ENCODE measurements around the gene ONECUT3. TPM values are rescaled to one million over a fixed set of nuclear protein-coding genes. Genes with fewer than 3 reads are reported as not detected.
A peak's percentile ranks its signal among the peaks of the same experiment; 100 is the strongest.

The ONECUT3 gene
- total and polyA plus RNA-seq, 9 of the 15 experiments (the other 6 are each of a cell fraction or from before 2014, with no cell fraction given): not detected

GRCh38 chr19:1825909-1826556 is 72.7 kb downstream of the ONECUT3 start (continued):
- TF ChIP-seq PURB (CRISPR knock-in tag; IDR thresholded peaks at IDR 0.05; ENCODE audit: low read depth) (no peak), NONO (IDR thresholded peaks at IDR 0.05; ENCODE audit: low read depth in 2 of 2, low read length in 1 of 2) (no peak), ID3 (CRISPR knock-in tag; IDR thresholded peaks at IDR 0.05) (no peak), ID3 (tag; IDR thresholded peaks at IDR 0.05) (no peak), BDP1 (IDR thresholded peaks at IDR 0.05; ENCODE audit: insufficient read depth, insufficient read length) (no peak), E2F3 (CRISPR knock-in tag; IDR thresholded peaks at IDR 0.05) (no peak), NR1H2 (CRISPR knock-in tag; IDR thresholded peaks at IDR 0.05) (no peak), ETV5 (CRISPR knock-in tag; IDR thresholded peaks at IDR 0.05; ENCODE audit: low read depth) (0 out of 2 replicates have a peak, but pooled peaks have one; percentile 11), SMARCA5 (IDR thresholded peaks at IDR 0.05) (peak; percentile 51; the same call in 1 of the 2 replicates), CSDE1 (IDR thresholded peaks at IDR 0.05) (no peak), MYC (IDR thresholded peaks at IDR 0.05; ENCODE audit: low read depth, low read length) (peak; percentile 62), MYC (CRISPR knock-in tag; IDR thresholded peaks at IDR 0.05; ENCODE audit: borderline replicate concordance, low read depth) (no peak), KDM1A (IDR thresholded peaks at IDR 0.05) (no peak), FOSL1 (tag; conservative IDR thresholded peaks at IDR 0.05) (no peak), ZNF121 (CRISPR knock-in tag; conservative IDR thresholded peaks at IDR 0.05) (no peak), MNT (conservative IDR thresholded peaks at IDR 0.05) (peak; percentile 74 to 75), ZNF212 (CRISPR knock-in tag; IDR thresholded peaks at IDR 0.05) (no peak), ZNF589 (CRISPR knock-in tag; IDR thresholded peaks at IDR 0.05; ENCODE audit: low read depth) (no peak), ZNF174 (CRISPR knock-in tag; IDR thresholded peaks at IDR 0.05) (no peak), DPF2 (IDR thresholded peaks at IDR 0.05) (peak; percentile 52), GATAD2A (IDR thresholded peaks at IDR 0.05) (peak; percentile 90; the same call in 1 of the 2 replicates), CBX5 (IDR thresholded peaks at IDR 0.05; ENCODE audit: borderline replicate concordance, low read depth) (no peak)
- TF ChIP-seq, protein P1, sequence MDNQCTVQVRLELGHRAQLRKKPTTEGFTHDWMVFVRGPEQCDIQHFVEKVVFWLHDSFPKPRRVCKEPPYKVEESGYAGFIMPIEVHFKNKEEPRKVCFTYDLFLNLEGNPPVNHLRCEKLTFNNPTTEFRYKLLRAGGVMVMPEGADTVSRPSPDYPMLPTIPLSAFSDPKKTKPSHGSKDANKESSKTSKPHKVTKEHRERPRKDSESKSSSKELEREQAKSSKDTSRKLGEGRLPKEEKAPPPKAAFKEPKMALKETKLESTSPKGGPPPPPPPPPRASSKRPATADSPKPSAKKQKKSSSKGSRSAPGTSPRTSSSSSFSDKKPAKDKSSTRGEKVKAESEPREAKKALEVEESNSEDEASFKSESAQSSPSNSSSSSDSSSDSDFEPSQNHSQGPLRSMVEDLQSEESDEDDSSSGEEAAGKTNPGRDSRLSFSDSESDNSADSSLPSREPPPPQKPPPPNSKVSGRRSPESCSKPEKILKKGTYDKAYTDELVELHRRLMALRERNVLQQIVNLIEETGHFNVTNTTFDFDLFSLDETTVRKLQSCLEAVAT (IDR thresholded peaks at IDR 0.05): peak; percentile 34 to 72; a peak in 2 of 4 replicates
- TF ChIP-seq, protein P2, sequence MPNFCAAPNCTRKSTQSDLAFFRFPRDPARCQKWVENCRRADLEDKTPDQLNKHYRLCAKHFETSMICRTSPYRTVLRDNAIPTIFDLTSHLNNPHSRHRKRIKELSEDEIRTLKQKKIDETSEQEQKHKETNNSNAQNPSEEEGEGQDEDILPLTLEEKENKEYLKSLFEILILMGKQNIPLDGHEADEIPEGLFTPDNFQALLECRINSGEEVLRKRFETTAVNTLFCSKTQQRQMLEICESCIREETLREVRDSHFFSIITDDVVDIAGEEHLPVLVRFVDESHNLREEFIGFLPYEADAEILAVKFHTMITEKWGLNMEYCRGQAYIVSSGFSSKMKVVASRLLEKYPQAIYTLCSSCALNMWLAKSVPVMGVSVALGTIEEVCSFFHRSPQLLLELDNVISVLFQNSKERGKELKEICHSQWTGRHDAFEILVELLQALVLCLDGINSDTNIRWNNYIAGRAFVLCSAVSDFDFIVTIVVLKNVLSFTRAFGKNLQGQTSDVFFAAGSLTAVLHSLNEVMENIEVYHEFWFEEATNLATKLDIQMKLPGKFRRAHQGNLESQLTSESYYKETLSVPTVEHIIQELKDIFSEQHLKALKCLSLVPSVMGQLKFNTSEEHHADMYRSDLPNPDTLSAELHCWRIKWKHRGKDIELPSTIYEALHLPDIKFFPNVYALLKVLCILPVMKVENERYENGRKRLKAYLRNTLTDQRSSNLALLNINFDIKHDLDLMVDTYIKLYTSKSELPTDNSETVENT (CRISPR knock-in tag; IDR thresholded peaks at IDR 0.05): no peak
